HCT116 (cell line): ENCODE measurements around the gene MYBPC2. TPM values are rescaled to one million over a fixed set of nuclear protein-coding genes. Genes with fewer than 3 reads are reported as not detected.

Experiments
- ATAC-seq: fragments of 200-7000 bp; cut with Tn5 transposase; 2 replicates; pipeline ENCODE4 v1.9.1; 2020; ENCODE audit warnings: mild to moderate bottlenecking, moderate library complexity
- BruUV-seq: library from RNA; stranded (reverse); fragments of 400-500 nt; replicated peaks from 2 replicates; lab custom pipeline; 2021; lab: Mats Ljungman, UMichigan
- CTCF ChIA-PET: fragments of 300-600 bp; sonication (Branson Sonifier 250); formaldehyde crosslinking; loops from one replicate; lab custom pipeline; 2021; ENCODE audit warnings: antibody characterized with exemption; lab: Charles Lee
- POLR2A ChIA-PET: fragments of 300-600, 350-600 bp; sonication (Branson Sonifier 250); formaldehyde crosslinking; loops from one replicate; lab custom pipeline; 2021; ENCODE audit warnings: antibody characterized with exemption; lab: Charles Lee
- RAD21 ChIA-PET, 2 experiments: fragments of 300-600 bp; sonication (Branson Sonifier 250); formaldehyde crosslinking; loops; one replicate each; lab custom pipeline; 2023; ENCODE audit warnings: low total read pairs in 2 of 2; ENCODE audit not compliant: uncharacterized antibody in 2 of 2, unreplicated experiment in 2 of 2, low non-redundant PET in 1 of 2; lab: Charles Lee
- DNase-seq: peaks from one replicate; pipeline ENCODE4 v3.0.0-alpha.2; 2010; ENCODE audit warnings: low read depth, low spot score
- H2AFZ ChIP-seq: fragments of 200-600 bp; shearing (Covaris generic), sonication (generic); 2 replicates; pipeline ENCODE4 v1.6.1; 2017; ENCODE audit warnings: low read depth, mixed run types, mixed read lengths, antibody characterized with exemption, low read length; ENCODE audit not compliant: poor library complexity, severe bottlenecking
- H3K27ac ChIP-seq: 2 replicates; pipeline ENCODE4 v1.5.1; 2012; ENCODE audit warnings: low read depth, low read length
- H3K27me3 ChIP-seq: fragments of 200-600 bp; sonication (generic); 2 replicates; pipeline ENCODE4 v1.6.1; 2016; ENCODE audit warnings: mixed run types, low read length, mixed read lengths; ENCODE audit not compliant: insufficient read depth
- H3K36me3 ChIP-seq, 2 experiments: fragments of 200-500 bp in 1 of 2; fragments of 200-600 bp in 1 of 2; sonication (Bioruptor generic) in 1 of 2; sonication (generic) in 1 of 2; 2 replicates each; pipeline versions ENCODE4 v1.5.1 to v1.6.1; 2014 to 2016; ENCODE audit warnings: low read length in 2 of 2, inconsistent platforms in 1 of 2, mixed read lengths in 1 of 2, mixed run types in 1 of 2; ENCODE audit not compliant: insufficient read depth in 2 of 2, control insufficient read depth in 1 of 2
- H3K4me1 ChIP-seq, 2 experiments: fragments of 200-600 bp in 1 of 2; sonication (generic) in 1 of 2; 2 replicates each; pipeline versions ENCODE4 v1.5.1 to v1.6.1; 2012 to 2017; ENCODE audit warnings: low read length in 2 of 2, inconsistent platforms in 1 of 2, mild to moderate bottlenecking in 1 of 2, mixed read lengths in 1 of 2, mixed run types in 1 of 2, moderate library complexity in 1 of 2; ENCODE audit not compliant: insufficient read depth in 2 of 2, control insufficient read depth in 1 of 2
- H3K4me2 ChIP-seq: fragments of 200-600 bp; sonication (generic); 2 replicates; pipeline ENCODE4 v1.6.1; 2017; ENCODE audit warnings: mixed run types, low read length, mixed read lengths
- H3K4me3 ChIP-seq, 2 experiments: fragments of 200-600 bp in 1 of 2; sonication (generic) in 1 of 2; replicated peaks in 1 of 2; 2 replicates each; pipeline ENCODE4 v1.5.1; 2011 to 2016; ENCODE audit warnings: low read length in 2 of 2, control low read depth in 1 of 2, low read depth in 1 of 2, mild to moderate bottlenecking in 1 of 2, mixed read lengths in 1 of 2, mixed run types in 1 of 2
- H3K79me2 ChIP-seq: fragments of 200-600 bp; sonication (generic); 2 replicates; pipeline ENCODE4 v1.6.1; 2017; ENCODE audit warnings: mild to moderate bottlenecking, mixed run types, low read length, moderate library complexity, mixed read lengths; ENCODE audit not compliant: insufficient read depth
- H3K9ac ChIP-seq: fragments of 200-600 bp; sonication (generic); 2 replicates; pipeline ENCODE4 v1.6.1; 2016; ENCODE audit warnings: low read length, mixed read lengths
- H3K9me2 ChIP-seq: fragments of 200-600 bp; sonication (generic), shearing (Covaris generic); 2 replicates; pipeline ENCODE4 v1.6.1; 2017; ENCODE audit warnings: mixed run types, mild to moderate bottlenecking, moderate library complexity; ENCODE audit not compliant: insufficient read depth
- H3K9me3 ChIP-seq, 2 experiments: fragments of 200-500 bp in 1 of 2; fragments of 200-600 bp in 1 of 2; sonication (Bioruptor generic) in 1 of 2; sonication (generic) in 1 of 2; 2 replicates each; pipeline ENCODE4 v1.6.1; 2014 to 2017; ENCODE audit warnings: low read length in 2 of 2, mixed read lengths in 2 of 2, inconsistent platforms in 1 of 2, low read depth in 1 of 2, mild to moderate bottlenecking in 1 of 2, mixed run types in 1 of 2, moderate library complexity in 1 of 2; ENCODE audit not compliant: control insufficient read depth in 1 of 2, insufficient read depth in 1 of 2
- H4K20me1 ChIP-seq: fragments of 200-600 bp; sonication (generic), shearing (Covaris generic); 2 replicates; pipeline ENCODE4 v1.6.1; 2017; ENCODE audit warnings: mixed run types, mild to moderate bottlenecking, moderate library complexity; ENCODE audit not compliant: insufficient read depth
- CBX3 ChIP-seq: IDR thresholded peaks from 2 replicates; pipeline ENCODE4 v1.6.1; 2012; ENCODE audit warnings: low read depth
- CEBPB ChIP-seq: IDR thresholded peaks from 2 replicates; pipeline ENCODE4 v1.6.1; 2012; ENCODE audit warnings: low read depth
- EGR1 ChIP-seq: IDR thresholded peaks from 2 replicates; pipeline ENCODE4 v1.6.1; 2012; ENCODE audit warnings: low read depth
- ELF1 ChIP-seq: IDR thresholded peaks from 2 replicates; pipeline ENCODE4 v1.6.1; 2012; ENCODE audit warnings: low read depth, borderline replicate concordance
- EZH2 ChIP-seq: fragments of 200-600 bp; sonication (generic); IDR thresholded peaks from 2 replicates; pipeline ENCODE4 v1.6.1; 2017; ENCODE audit warnings: antibody characterized with exemption, mixed run types
- FOSL1 ChIP-seq: IDR thresholded peaks from 2 replicates; pipeline ENCODE4 v1.6.1; 2012; ENCODE audit warnings: low read depth
- JUND ChIP-seq: IDR thresholded peaks from 2 replicates; pipeline ENCODE4 v1.6.1; 2012
- POLR2A ChIP-seq: IDR thresholded peaks from 2 replicates; pipeline ENCODE4 v1.7.0; 2011; ENCODE audit warnings: borderline replicate concordance; ENCODE audit not compliant: insufficient read depth, insufficient read length; ENCODE audit errors: extremely low read depth
- POLR2AphosphoS5 ChIP-seq: IDR thresholded peaks from 2 replicates; pipeline ENCODE4 v1.6.1; 2011; ENCODE audit warnings: mild to moderate bottlenecking, low read depth, low read length, moderate library complexity
- SIN3A ChIP-seq: IDR thresholded peaks from 2 replicates; pipeline ENCODE4 v1.6.1; 2012; ENCODE audit warnings: low read depth
- SP1 ChIP-seq: IDR thresholded peaks from 2 replicates; pipeline ENCODE4 v1.6.1; 2012; ENCODE audit warnings: low read depth
- SRF ChIP-seq: IDR thresholded peaks from 2 replicates; pipeline ENCODE4 v1.6.1; 2012; ENCODE audit warnings: low read depth
- TCF7L2 ChIP-seq: IDR thresholded peaks from 2 replicates; pipeline ENCODE4 v1.7.0; 2011; ENCODE audit warnings: borderline replicate concordance, inconsistent platforms; ENCODE audit not compliant: insufficient read depth, insufficient read length; ENCODE audit errors: extremely low read depth
- ZFX ChIP-seq: fragments of 450-650 bp; IDR thresholded peaks from 2 replicates; pipeline ENCODE4 v1.6.1; 2017
- ZNF274 ChIP-seq: fragments of 200-500 bp; sonication (Bioruptor generic); IDR thresholded peaks from 2 replicates; pipeline ENCODE4 v1.6.1; 2014; ENCODE audit warnings: mild to moderate bottlenecking, low read depth, low read length, inconsistent platforms
- intact Hi-C: fragments of 100-400 bp; cut with micrococcal nuclease; formaldehyde crosslinking; loops from 2 replicates; pipeline ENCODE4 v1.10.0; 2022
- total RNA-seq: library from RNA; stranded (reverse); gene quantifications from one replicate; pipeline ENCODE4 v1.2.1, GENCODE V29; 2021; ENCODE audit not compliant: unreplicated experiment
- TF ChIP-seq, protein P1 (sequence below): IDR thresholded peaks from 2 replicates; pipeline ENCODE4 v1.6.1; 2012
- TF ChIP-seq, protein P2 (sequence below): IDR thresholded peaks from 2 replicates; pipeline ENCODE4 v1.6.1; 2011; ENCODE audit warnings: mild to moderate bottlenecking, low read length, moderate library complexity; ENCODE audit not compliant: insufficient replicate concordance; ENCODE audit errors: extremely low read depth
- TF ChIP-seq, protein P3 (sequence below): IDR thresholded peaks from 2 replicates; pipeline ENCODE4 v1.6.1; 2012
- TF ChIP-seq, protein P4 (sequence below): IDR thresholded peaks from 2 replicates; pipeline ENCODE4 v1.6.1; 2012; ENCODE audit warnings: low read depth
- TF ChIP-seq, protein P5 (sequence below), 3 experiments: fragments of 200-600 bp in 1 of 3; sonication (generic) in 1 of 3; IDR thresholded peaks in 2 of 3; conservative IDR thresholded peaks in 1 of 3; 2 replicates each; pipeline ENCODE4 v1.5.1; 2012 to 2017; ENCODE audit warnings: low read depth in 2 of 3, low read length in 2 of 3, antibody characterized with exemption in 1 of 3, borderline replicate concordance in 1 of 3, control low read depth in 1 of 3, mild to moderate bottlenecking in 1 of 3, mixed read lengths in 1 of 3, mixed run types in 1 of 3, moderate library complexity in 1 of 3; ENCODE audit not compliant: insufficient read depth in 1 of 3

Gene MYBPC2
- total RNA-seq, 1 experiment from 2014 or later: not detected

DNA sequence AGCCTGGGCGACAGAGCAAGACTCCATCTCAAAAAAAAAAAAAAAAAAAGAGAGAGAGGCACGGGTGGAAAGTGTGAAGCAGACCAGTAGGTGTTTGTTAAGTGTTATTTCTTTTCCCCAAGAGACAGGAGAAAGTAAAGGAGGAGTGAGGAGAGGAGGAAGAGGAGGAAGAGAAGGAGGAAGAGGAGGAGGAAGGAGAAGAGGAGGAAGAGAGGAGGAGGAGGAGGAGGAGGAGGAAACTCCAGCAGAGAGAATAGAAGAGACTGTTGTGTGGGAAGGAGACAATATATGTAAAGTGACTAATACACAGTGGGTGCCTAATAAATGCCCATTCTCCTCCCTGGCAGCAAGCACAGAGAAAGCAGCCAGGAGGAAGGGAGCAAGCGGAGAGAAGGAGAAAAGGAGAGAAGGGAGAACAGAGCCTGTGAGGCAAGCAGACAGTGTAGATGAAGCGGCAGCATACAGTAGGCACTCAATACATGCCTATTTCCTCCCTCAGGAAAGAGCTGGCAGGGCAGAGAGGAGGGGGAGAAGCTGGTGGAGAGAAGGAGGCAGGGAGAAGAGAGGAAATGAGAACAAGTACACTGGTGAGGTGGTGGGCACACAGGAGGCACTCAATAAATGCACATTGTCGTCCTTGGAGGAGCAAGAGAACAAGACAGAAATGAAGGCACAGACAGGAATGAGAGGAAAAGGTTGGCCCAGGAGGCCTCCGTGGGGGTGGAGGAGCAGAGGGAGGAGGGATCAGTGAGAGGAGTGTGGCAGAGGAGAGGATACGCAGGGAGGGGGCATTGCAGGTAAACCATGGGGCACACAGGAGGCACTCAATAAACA lies 61.7 kb downstream of the MYBPC2 start:
- DNase-seq (no peak), ATAC-seq (no peak)
- TF ChIP-seq FOSL1 (no peak), SRF (no peak), EZH2 (no peak), SIN3A (no peak), TCF7L2 (no peak), ZFX (no peak), CEBPB (no peak), POLR2A (no peak), EGR1 (no peak), ZNF274 (no peak), SP1 (no peak), ELF1 (no peak), JUND (no peak), CBX3 (no peak), POLR2AphosphoS5 (no peak)
- TF ChIP-seq, protein P1, sequence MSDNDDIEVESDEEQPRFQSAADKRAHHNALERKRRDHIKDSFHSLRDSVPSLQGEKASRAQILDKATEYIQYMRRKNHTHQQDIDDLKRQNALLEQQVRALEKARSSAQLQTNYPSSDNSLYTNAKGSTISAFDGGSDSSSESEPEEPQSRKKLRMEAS: no peak
- TF ChIP-seq, protein P2, sequence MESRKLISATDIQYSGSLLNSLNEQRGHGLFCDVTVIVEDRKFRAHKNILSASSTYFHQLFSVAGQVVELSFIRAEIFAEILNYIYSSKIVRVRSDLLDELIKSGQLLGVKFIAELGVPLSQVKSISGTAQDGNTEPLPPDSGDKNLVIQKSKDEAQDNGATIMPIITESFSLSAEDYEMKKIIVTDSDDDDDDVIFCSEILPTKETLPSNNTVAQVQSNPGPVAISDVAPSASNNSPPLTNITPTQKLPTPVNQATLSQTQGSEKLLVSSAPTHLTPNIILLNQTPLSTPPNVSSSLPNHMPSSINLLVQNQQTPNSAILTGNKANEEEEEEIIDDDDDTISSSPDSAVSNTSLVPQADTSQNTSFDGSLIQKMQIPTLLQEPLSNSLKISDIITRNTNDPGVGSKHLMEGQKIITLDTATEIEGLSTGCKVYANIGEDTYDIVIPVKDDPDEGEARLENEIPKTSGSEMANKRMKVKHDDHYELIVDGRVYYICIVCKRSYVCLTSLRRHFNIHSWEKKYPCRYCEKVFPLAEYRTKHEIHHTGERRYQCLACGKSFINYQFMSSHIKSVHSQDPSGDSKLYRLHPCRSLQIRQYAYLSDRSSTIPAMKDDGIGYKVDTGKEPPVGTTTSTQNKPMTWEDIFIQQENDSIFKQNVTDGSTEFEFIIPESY: no peak
- TF ChIP-seq, protein P3, sequence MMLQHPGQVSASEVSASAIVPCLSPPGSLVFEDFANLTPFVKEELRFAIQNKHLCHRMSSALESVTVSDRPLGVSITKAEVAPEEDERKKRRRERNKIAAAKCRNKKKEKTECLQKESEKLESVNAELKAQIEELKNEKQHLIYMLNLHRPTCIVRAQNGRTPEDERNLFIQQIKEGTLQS: no peak
- TF ChIP-seq, protein P4, sequence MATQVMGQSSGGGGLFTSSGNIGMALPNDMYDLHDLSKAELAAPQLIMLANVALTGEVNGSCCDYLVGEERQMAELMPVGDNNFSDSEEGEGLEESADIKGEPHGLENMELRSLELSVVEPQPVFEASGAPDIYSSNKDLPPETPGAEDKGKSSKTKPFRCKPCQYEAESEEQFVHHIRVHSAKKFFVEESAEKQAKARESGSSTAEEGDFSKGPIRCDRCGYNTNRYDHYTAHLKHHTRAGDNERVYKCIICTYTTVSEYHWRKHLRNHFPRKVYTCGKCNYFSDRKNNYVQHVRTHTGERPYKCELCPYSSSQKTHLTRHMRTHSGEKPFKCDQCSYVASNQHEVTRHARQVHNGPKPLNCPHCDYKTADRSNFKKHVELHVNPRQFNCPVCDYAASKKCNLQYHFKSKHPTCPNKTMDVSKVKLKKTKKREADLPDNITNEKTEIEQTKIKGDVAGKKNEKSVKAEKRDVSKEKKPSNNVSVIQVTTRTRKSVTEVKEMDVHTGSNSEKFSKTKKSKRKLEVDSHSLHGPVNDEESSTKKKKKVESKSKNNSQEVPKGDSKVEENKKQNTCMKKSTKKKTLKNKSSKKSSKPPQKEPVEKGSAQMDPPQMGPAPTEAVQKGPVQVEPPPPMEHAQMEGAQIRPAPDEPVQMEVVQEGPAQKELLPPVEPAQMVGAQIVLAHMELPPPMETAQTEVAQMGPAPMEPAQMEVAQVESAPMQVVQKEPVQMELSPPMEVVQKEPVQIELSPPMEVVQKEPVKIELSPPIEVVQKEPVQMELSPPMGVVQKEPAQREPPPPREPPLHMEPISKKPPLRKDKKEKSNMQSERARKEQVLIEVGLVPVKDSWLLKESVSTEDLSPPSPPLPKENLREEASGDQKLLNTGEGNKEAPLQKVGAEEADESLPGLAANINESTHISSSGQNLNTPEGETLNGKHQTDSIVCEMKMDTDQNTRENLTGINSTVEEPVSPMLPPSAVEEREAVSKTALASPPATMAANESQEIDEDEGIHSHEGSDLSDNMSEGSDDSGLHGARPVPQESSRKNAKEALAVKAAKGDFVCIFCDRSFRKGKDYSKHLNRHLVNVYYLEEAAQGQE: no peak
- TF ChIP-seq, protein P5, sequence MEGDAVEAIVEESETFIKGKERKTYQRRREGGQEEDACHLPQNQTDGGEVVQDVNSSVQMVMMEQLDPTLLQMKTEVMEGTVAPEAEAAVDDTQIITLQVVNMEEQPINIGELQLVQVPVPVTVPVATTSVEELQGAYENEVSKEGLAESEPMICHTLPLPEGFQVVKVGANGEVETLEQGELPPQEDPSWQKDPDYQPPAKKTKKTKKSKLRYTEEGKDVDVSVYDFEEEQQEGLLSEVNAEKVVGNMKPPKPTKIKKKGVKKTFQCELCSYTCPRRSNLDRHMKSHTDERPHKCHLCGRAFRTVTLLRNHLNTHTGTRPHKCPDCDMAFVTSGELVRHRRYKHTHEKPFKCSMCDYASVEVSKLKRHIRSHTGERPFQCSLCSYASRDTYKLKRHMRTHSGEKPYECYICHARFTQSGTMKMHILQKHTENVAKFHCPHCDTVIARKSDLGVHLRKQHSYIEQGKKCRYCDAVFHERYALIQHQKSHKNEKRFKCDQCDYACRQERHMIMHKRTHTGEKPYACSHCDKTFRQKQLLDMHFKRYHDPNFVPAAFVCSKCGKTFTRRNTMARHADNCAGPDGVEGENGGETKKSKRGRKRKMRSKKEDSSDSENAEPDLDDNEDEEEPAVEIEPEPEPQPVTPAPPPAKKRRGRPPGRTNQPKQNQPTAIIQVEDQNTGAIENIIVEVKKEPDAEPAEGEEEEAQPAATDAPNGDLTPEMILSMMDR (IDR thresholded peaks at IDR 0.05 in 2 of 3, conservative IDR thresholded peaks at IDR 0.05 in 1 of 3; ENCODE audit: borderline replicate concordance in 1 of 3, insufficient read depth in 1 of 3, low read depth in 2 of 3, low read length in 2 of 3): no peak
- no peaks in the 10 kb centered on the region for H3K9me2 ChIP-seq
- no peaks in the 10 kb centered on the region for H3K9me3 ChIP-seq
- intact Hi-C loops: no loop called here
- no peaks in the 10 kb centered on the region for H4K20me1 ChIP-seq
- H3K9ac ChIP-seq: no peak overlapping the region
- peaks cover 12 to 29% of the 10 kb centered on the region in 2 experiments for H3K4me1 ChIP-seq
- H3K79me2 ChIP-seq: no peaks in the 10 kb centered on the region
- no peak overlapping the region for H3K27ac ChIP-seq
- RAD21 ChIA-PET: no interaction called here
- H3K36me3 ChIP-seq: no peaks in the 10 kb centered on the region
- H2AFZ ChIP-seq: no peak overlapping the region
- no peaks in the 10 kb centered on the region for H3K27me3 ChIP-seq
- no peak overlapping the region for H3K4me3 ChIP-seq
- no peak overlapping the region for H3K4me2 ChIP-seq
- POLR2A ChIA-PET: no interaction called here
- CTCF ChIA-PET: no interaction called here
- no TSS peak for BruUV-seq
